Measurements from ENCODE around the gene ITGB1BP1. TPM values are rescaled to one million over a fixed set of nuclear protein-coding genes. Genes with fewer than 3 reads are reported as not detected.

Gene ITGB1BP1
- total and polyA plus RNA-seq, 9 of the 15 experiments (the other 6 are each of a cell fraction or from before 2014, with no cell fraction given): 37.8 to 95.3 (median 50.4) TPM

GRCh38 chr2:9420495-9420894 is 2.8 kb downstream of the ITGB1BP1 start:
- no peaks in the 10 kb centered on the region for H3K9me1 ChIP-seq (ENCODE audit: control insufficient read depth, insufficient read depth, low read length)
- no peaks in the 10 kb centered on the region for H4K20me1 ChIP-seq (replicated peaks; ENCODE audit: control insufficient read depth, insufficient read depth, low read length)
- ChIA-PET CTCF (ENCODE audit: low intra/inter-chr PET ratio) (interaction anchor here (0.6 kb wide), 1 partner anchor 1211 kb away, joined by 3 read pairs; no protein-coding TSS in a partner anchor), POLR2A (interaction anchor here (1.0 kb wide), 2 partner anchors 16 to 18 kb away, joined by 3 to 4 read pairs; no protein-coding TSS in a partner anchor)
- WGBS (ENCODE audit: insufficient coverage, low coverage, missing lambda C conversion rate): 73% methylated on average over 10 of the region's 10 CpGs
- H3K27me3 ChIP-seq (ENCODE audit: control insufficient read depth in 2 of 2, insufficient read depth in 2 of 2, low read length in 2 of 2): no peaks in the 10 kb centered on the region
- H3K27ac ChIP-seq (ENCODE audit: extremely low read depth, low read depth, low read length): no peak overlapping the region
- in situ Hi-C loops (cut with MboI): no loop called here
- peak overlapping the region in 1 of 2 experiments; percentile 4; a peak in 2 of 4 replicates for H3K9ac ChIP-seq (ENCODE audit: insufficient read depth in 1 of 2, low read depth in 2 of 2, low read length in 2 of 2)
- H2AFZ ChIP-seq (ENCODE audit: low read depth, low read length): no peak overlapping the region
- peaks cover 17% of the 10 kb centered on the region; the same call in 2 of the 3 replicates for H3K36me3 ChIP-seq (ENCODE audit: control insufficient read depth, insufficient read depth, low read length)
- peaks cover 41% of the 10 kb centered on the region for H3K79me2 ChIP-seq (ENCODE audit: control insufficient read depth, insufficient read depth, low read length)
- intact Hi-C loops (cut with micrococcal nuclease): loop anchor here (5.0 kb wide), 3 partner anchors 132 to 278 kb away; partner anchors contain the start of gene ASAP2
- FAIRE-seq: no peak
- no peaks in the 10 kb centered on the region for H3K9me3 ChIP-seq (replicated peaks; ENCODE audit: control insufficient read depth, insufficient read depth, low read depth, low read length)
- DNase-seq (ENCODE audit: extremely low read depth in 1 of 4, low spot score in 3 of 4): no peak
- H3K4me3 ChIP-seq: no peak overlapping the region
- no peak overlapping the region for H3K4me2 ChIP-seq (ENCODE audit: insufficient read depth, low read length)
- ATAC-seq: no peak
- no peak for TF ChIP-seq KDM5B (IDR thresholded peaks at IDR 0.05; ENCODE audit: insufficient replicate concordance, low read depth, low read length)
- TF ChIP-seq NCOA1 (IDR thresholded peaks at IDR 0.05; ENCODE audit: low read depth): no peak
- TF ChIP-seq CEBPB (tag; IDR thresholded peaks at IDR 0.05): no peak
- TF ChIP-seq ZNF280A (IDR thresholded peaks at IDR 0.05; ENCODE audit: low read depth, partially characterized antibody): no peak
- TF ChIP-seq MTA3 (IDR thresholded peaks at IDR 0.05; ENCODE audit: borderline replicate concordance): no peak
- TF ChIP-seq HDAC8 (tag; IDR thresholded peaks at IDR 0.05): no peak
- TF ChIP-seq ZC3H11A (IDR thresholded peaks at IDR 0.05; ENCODE audit: low read depth, low read length): no peak
- TF ChIP-seq, protein P1, sequence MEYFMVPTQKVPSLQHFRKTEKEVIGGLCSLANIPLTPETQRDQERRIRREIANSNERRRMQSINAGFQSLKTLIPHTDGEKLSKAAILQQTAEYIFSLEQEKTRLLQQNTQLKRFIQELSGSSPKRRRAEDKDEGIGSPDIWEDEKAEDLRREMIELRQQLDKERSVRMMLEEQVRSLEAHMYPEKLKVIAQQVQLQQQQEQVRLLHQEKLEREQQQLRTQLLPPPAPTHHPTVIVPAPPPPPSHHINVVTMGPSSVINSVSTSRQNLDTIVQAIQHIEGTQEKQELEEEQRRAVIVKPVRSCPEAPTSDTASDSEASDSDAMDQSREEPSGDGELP (CRISPR knock-in tag; IDR thresholded peaks at IDR 0.05; ENCODE audit: borderline replicate concordance): no peak
- TF ChIP-seq ZNF24 (IDR thresholded peaks at IDR 0.05): no peak
- TF ChIP-seq KLF10 (CRISPR knock-in tag; IDR thresholded peaks at IDR 0.05): no peak
- no peak for TF ChIP-seq MEF2D (tag; conservative IDR thresholded peaks at IDR 0.05; ENCODE audit: low read depth)
- no peak for TF ChIP-seq ZSCAN29 (IDR thresholded peaks at IDR 0.05)
- no peak for TF ChIP-seq MITF (IDR thresholded peaks at IDR 0.05)
- no TSS peak for BruUV-seq (replicated peaks)
- peaks cover 19 to 29% of the 10 kb centered on the region in 2 experiments; a peak in 4 of 5 replicates for H3K4me1 ChIP-seq (replicated peaks in 1 of 2; ENCODE audit: control insufficient read depth in 2 of 2, insufficient read depth in 2 of 2, low read length in 2 of 2)
